GM19467 (cell line): Measurements from ENCODE around the gene KRT35.

Experiments used
- ATAC-seq: cut with Tn5 transposase; IDR thresholded peaks from one replicate; pipeline ENCODE4 v1.9.1; 2021; ENCODE audit warnings: mild to moderate bottlenecking, moderate library complexity; ENCODE audit not compliant: unreplicated experiment

The KRT35 gene

GRCh38 chr17:41481036-41481435 lies at the start of gene KRT35:
TSS of gene KRT35 (minus strand) at chr17:41481151. CDS start at chr17:41481097, 54 bp downstream.
- ATAC-seq: no peak

GRCh38 chr17:41530062-41531048 lies 49.4 kb upstream of the KRT35 start:
- ATAC-seq: no peak

GRCh38 chr17:41529491-41529915 lies 48.6 kb upstream of the KRT35 start:
- no peak for ATAC-seq

- ATAC-seq: no peak
Measured at GRCh38 chr17:41528959-41529353, 48.0 kb upstream of the KRT35 start.

GRCh38 chr17:41527063-41528023 lies 46.4 kb upstream of the KRT35 start:
- ATAC-seq: no peak

GRCh38 chr17:41524261-41524660 lies 43.3 kb upstream of the KRT35 start:
- ATAC-seq: no peak

GRCh38 chr17:41523787-41524186 lies 42.8 kb upstream of the KRT35 start:
- no peak for ATAC-seq

GRCh38 chr17:41523225-41523593 lies 42.3 kb upstream of the KRT35 start:
- no peak for ATAC-seq

- ATAC-seq: no peak
Measured at GRCh38 chr17:41522301-41523224, 41.6 kb upstream of the KRT35 start.

GRCh38 chr17:41521574-41522261 lies 40.8 kb upstream of the KRT35 start:
- ATAC-seq: no peak

- ATAC-seq: no peak
Measured at GRCh38 chr17:41520821-41521521, 40.0 kb upstream of the KRT35 start.

GRCh38 chr17:41519501-41520224 lies 38.7 kb upstream of the KRT35 start:
- ATAC-seq: no peak

GRCh38 chr17:41518789-41519449 lies 38.0 kb upstream of the KRT35 start, which contains the start of gene KRT15:
TSS of gene KRT15 (minus strand) at chr17:41518890. CDS start at chr17:41518827, 63 bp downstream.
- ATAC-seq: no peak

- no peak for ATAC-seq
Measured at GRCh38 chr17:41518031-41518430, 37.1 kb upstream of the KRT35 start.

- no peak for ATAC-seq
Measured at GRCh38 chr17:41516830-41517283, 35.9 kb upstream of the KRT35 start.

GRCh38 chr17:41516147-41516829 lies 35.3 kb upstream of the KRT35 start:
- ATAC-seq: no peak

- no peak for ATAC-seq
Measured at GRCh38 chr17:41513168-41513547, 32.2 kb upstream of the KRT35 start.
